ENCODE data around the gene WDR43.

GRCh38 chr2:28952836-28953211 lies 58.4 kb downstream of the WDR43 start:
- TF ChIP-seq ELF4 (IDR thresholded peaks at IDR 0.05): no peak
- no peak for TF ChIP-seq FOXM1 (IDR thresholded peaks at IDR 0.05; ENCODE audit: borderline replicate concordance)
- no peak for TF ChIP-seq FOXA1 (IDR thresholded peaks at IDR 0.05)
- TF ChIP-seq BHLHE40 (IDR thresholded peaks at IDR 0.05; ENCODE audit: borderline replicate concordance): no peak
- no peak for TF ChIP-seq SP1 (IDR thresholded peaks at IDR 0.05)
- TF ChIP-seq TARDBP (IDR thresholded peaks at IDR 0.05): no peak
- no peak for TF ChIP-seq SUZ12 (IDR thresholded peaks at IDR 0.05)
- no peak for TF ChIP-seq LEF1 (IDR thresholded peaks at IDR 0.05; ENCODE audit: borderline replicate concordance)
